SK-N-SH (cell line): Measurements from ENCODE around the gene MAP3K7CL. TPM values are rescaled to one million over a fixed set of nuclear protein-coding genes. Genes with fewer than 3 reads are reported as not detected.

Source experiments
- CTCF ChIA-PET: fragments of 300-600, 350-600 bp; formaldehyde crosslinking; extraction: SDS; loops from one replicate; lab custom pipeline; 2021; lab: Yijun Ruan, JAX
- POLR2A ChIA-PET: fragments of 350-600 bp; sonication (Branson Sonifier 250); formaldehyde crosslinking; extraction: SDS; loops from one replicate; lab custom pipeline; 2020; ENCODE audit warnings: antibody characterized with exemption, inconsistent platforms; lab: Yijun Ruan, JAX
- DNase-seq: peaks from one replicate; pipeline ENCODE4 v3.0.0; 2012
- H2AFZ ChIP-seq: fragments of 200-600 bp; sonication (generic); 2 replicates; pipeline ENCODE4 v1.8.1; 2016; ENCODE audit warnings: antibody characterized with exemption, mild to moderate bottlenecking, low read depth
- H3F3A ChIP-seq: fragments of 200-600 bp; sonication (generic); replicated peaks from 2 replicates; pipeline ENCODE3; 2016; ENCODE audit warnings: antibody characterized with exemption, mild to moderate bottlenecking; ENCODE audit not compliant: insufficient read depth
- H3K27ac ChIP-seq, 2 experiments: fragments of 200-500 bp in 1 of 2; fragments of 200-600 bp in 1 of 2; sonication (Bioruptor generic) in 1 of 2; sonication (generic), shearing (Covaris generic) in 1 of 2; 2 replicates each; pipeline versions ENCODE4 v1.5.1 to v1.6.1; 2014 to 2016; ENCODE audit warnings: low read depth in 2 of 2, inconsistent platforms in 1 of 2, low read length in 1 of 2, mild to moderate bottlenecking in 1 of 2, mixed read lengths in 1 of 2
- H3K27me3 ChIP-seq: fragments of 200-600 bp; sonication (generic), shearing (Covaris generic); 2 replicates; pipeline ENCODE4 v1.6.1; 2016; ENCODE audit warnings: mixed run types; ENCODE audit not compliant: insufficient read depth
- H3K36me3 ChIP-seq, 2 experiments: fragments of 200-500 bp in 1 of 2; fragments of 200-600 bp in 1 of 2; sonication (Bioruptor generic) in 1 of 2; sonication (generic) in 1 of 2; replicated peaks in 1 of 2; 2 replicates each; pipeline versions ENCODE3 to v1.5.1; 2014 to 2016; ENCODE audit warnings: low read length in 1 of 2, mild to moderate bottlenecking in 1 of 2; ENCODE audit not compliant: insufficient read depth in 2 of 2, control insufficient read depth in 1 of 2
- H3K4me1 ChIP-seq, 2 experiments: fragments of 200-500 bp in 1 of 2; fragments of 200-600 bp in 1 of 2; sonication (Bioruptor generic) in 1 of 2; sonication (generic), shearing (Covaris generic) in 1 of 2; 2 replicates each; pipeline versions ENCODE4 v1.5.1 to v1.6.1; 2014 to 2016; ENCODE audit warnings: low read depth in 1 of 2, low read length in 1 of 2, mixed run types in 1 of 2; ENCODE audit not compliant: insufficient read depth in 2 of 2, control insufficient read depth in 1 of 2
- H3K4me2 ChIP-seq: fragments of 200-600 bp; sonication (generic), shearing (Covaris generic); 2 replicates; pipeline ENCODE4 v1.6.1; 2017; ENCODE audit warnings: mixed run types
- H3K4me3 ChIP-seq, 2 experiments: fragments of 200-500 bp in 1 of 2; fragments of 200-600 bp in 1 of 2; sonication (Bioruptor generic) in 1 of 2; sonication (generic), shearing (Covaris generic) in 1 of 2; 2 replicates each; pipeline versions ENCODE4 v1.5.1 to v1.8.1; 2014 to 2016; ENCODE audit warnings: low read depth in 2 of 2, inconsistent platforms in 1 of 2, low read length in 1 of 2, mild to moderate bottlenecking in 1 of 2, mixed read lengths in 1 of 2, moderate library complexity in 1 of 2
- H3K79me2 ChIP-seq: fragments of 200-600 bp; sonication (generic); 2 replicates; pipeline ENCODE4 v1.8.1; 2017; ENCODE audit warnings: mild to moderate bottlenecking; ENCODE audit not compliant: insufficient read depth
- H3K9ac ChIP-seq: fragments of 200-600 bp; sonication (generic); 2 replicates; pipeline ENCODE4 v1.6.1; 2017; ENCODE audit warnings: mixed run types
- H3K9me2 ChIP-seq: fragments of 200-600 bp; sonication (generic); 2 replicates; pipeline ENCODE4 v1.6.1; 2017; ENCODE audit warnings: mixed run types
- H3K9me3 ChIP-seq: fragments of 200-600 bp; sonication (generic); 2 replicates; pipeline ENCODE4 v1.6.1; 2017; ENCODE audit warnings: mixed run types, mild to moderate bottlenecking, moderate library complexity
- H4K20me1 ChIP-seq: fragments of 200-600 bp; sonication (generic); 2 replicates; pipeline ENCODE4 v1.6.1; 2017; ENCODE audit warnings: mild to moderate bottlenecking, mixed run types; ENCODE audit not compliant: insufficient read depth
- CHD2 ChIP-seq: fragments of 150-350 bp; IDR thresholded peaks from 2 replicates; pipeline ENCODE4 v1.6.1; 2018; ENCODE audit warnings: low read length; ENCODE audit not compliant: partially characterized antibody
- FOXM1 ChIP-seq: IDR thresholded peaks from 2 replicates; pipeline ENCODE4 v1.4.0; 2012; ENCODE audit warnings: low read depth, mild to moderate bottlenecking
- GATA2 ChIP-seq: sonication (generic); formaldehyde crosslinking; IDR thresholded peaks from 2 replicates; pipeline ENCODE4 v1.5.0; 2020; ENCODE audit warnings: mild to moderate bottlenecking, missing genetic modification reagents
- IRF3 ChIP-seq: fragments of 150-350 bp; IDR thresholded peaks from 2 replicates; pipeline ENCODE4 v1.6.1; 2016; ENCODE audit warnings: mild to moderate bottlenecking, low read depth, low read length
- MXI1 ChIP-seq: IDR thresholded peaks from 2 replicates; pipeline ENCODE4 v1.6.1; 2012; ENCODE audit warnings: mild to moderate bottlenecking, low read depth, low read length, improper control_type of control experiment
- NRF1 ChIP-seq: IDR thresholded peaks from 2 replicates; pipeline ENCODE4 v1.6.1; 2012; ENCODE audit warnings: low read depth, mild to moderate bottlenecking, low read length
- POLR2AphosphoS5 ChIP-seq: IDR thresholded peaks from 2 replicates; pipeline ENCODE4 v1.6.1; 2012; ENCODE audit warnings: low read depth, low read length
- RAD21 ChIP-seq: IDR thresholded peaks from 2 replicates; pipeline ENCODE4 v1.6.1; 2012; ENCODE audit warnings: mild to moderate bottlenecking, low read length
- RCOR1 ChIP-seq: fragments of 150-350 bp; IDR thresholded peaks from 2 replicates; pipeline ENCODE4 v1.6.1; 2017; ENCODE audit warnings: antibody characterized with exemption, low read length
- RFX5 ChIP-seq: IDR thresholded peaks from 2 replicates; pipeline ENCODE4 v1.6.1; 2012; ENCODE audit warnings: mild to moderate bottlenecking, improper control_type of control experiment, low read length
- SIN3A ChIP-seq: IDR thresholded peaks from 2 replicates; pipeline ENCODE4 v1.6.1; 2012; ENCODE audit warnings: low read depth, mild to moderate bottlenecking, low read length, moderate library complexity, borderline replicate concordance
- TCF12 ChIP-seq: IDR thresholded peaks from 2 replicates; pipeline ENCODE4 v1.4.0; 2012
- TEAD4 ChIP-seq: IDR thresholded peaks from 2 replicates; pipeline ENCODE4 v1.4.0; 2012; ENCODE audit warnings: mild to moderate bottlenecking, borderline replicate concordance; ENCODE audit not compliant: insufficient read depth
- USF1 ChIP-seq: IDR thresholded peaks from 2 replicates; pipeline ENCODE4 v1.4.0; 2012; ENCODE audit warnings: low read depth, borderline replicate concordance
- ZBTB33 ChIP-seq: IDR thresholded peaks from 2 replicates; pipeline ENCODE4 v1.4.0; 2012; ENCODE audit warnings: low read depth, borderline replicate concordance
- WGBS: methylation state at CpG from one replicate; pipeline ENCODE4 v1.1.6; 2017; ENCODE audit warnings: low lambda C conversion rate; 5-methylcytosine and 5-hydroxymethylcytosine counted together
- polyA plus RNA-seq, 3 experiments: library from polyadenylated mRNA; depleted of rRNA; stranded (reverse); fragments of >200 nt; gene quantifications; 2 replicates each; pipeline ENCODE4 v1.2.3, GENCODE V29; 2012
- TF ChIP-seq, protein P1 (sequence below): fragments of 150-350 bp; IDR thresholded peaks from 2 replicates; pipeline ENCODE4 v1.6.1; 2017; ENCODE audit warnings: antibody characterized with exemption, low read length, low read depth, borderline replicate concordance
- TF ChIP-seq, protein P2 (sequence below): fragments of 200-600 bp; sonication (generic); IDR thresholded peaks from 2 replicates; pipeline ENCODE4 v1.6.1; 2017; ENCODE audit warnings: antibody characterized with exemption, mild to moderate bottlenecking, moderate library complexity

Gene MAP3K7CL
- polyA plus RNA-seq, 1 of the 3 experiments (the other 2 are of a cell fraction), result 2.3 TPM

- H3K4me1 ChIP-seq, result peaks cover 0 to 24% of the 10 kb centered on the region in 2 experiments; a peak in 3 of 4 replicates
- peaks cover 7% of the 10 kb centered on the region; the same call in 1 of the 2 replicates for H3K79me2 ChIP-seq
- ChIA-PET CTCF (interaction anchor here (1.2 kb wide), 1 partner anchor 15 kb away, joined by 3 read pairs; no protein-coding TSS in a partner anchor), POLR2A (no interaction called here)
- no peak overlapping the region for H3K9ac ChIP-seq
- no peaks in the 10 kb centered on the region for H3K27me3 ChIP-seq
- H3F3A ChIP-seq, result peaks cover 40% of the 10 kb centered on the region
- WGBS, result 69% methylated on average over 4 of the region's 7 CpGs
- no peaks in the 10 kb centered on the region for H3K36me3 ChIP-seq
- H3K4me3 ChIP-seq, result no peak overlapping the region
- no peak overlapping the region for H2AFZ ChIP-seq
- no peaks in the 10 kb centered on the region for H3K9me2 ChIP-seq
- H3K27ac ChIP-seq, result no peak overlapping the region
- H3K9me3 ChIP-seq, result no peaks in the 10 kb centered on the region
- no peak for TF ChIP-seq USF1
- H3K4me2 ChIP-seq, result no peak overlapping the region
- DNase-seq, result no peak
- no peaks in the 10 kb centered on the region for H4K20me1 ChIP-seq
These were observed 48.5 kb downstream of the MAP3K7CL start for GRCh38 chr21:29178926-29179325.

DNA sequence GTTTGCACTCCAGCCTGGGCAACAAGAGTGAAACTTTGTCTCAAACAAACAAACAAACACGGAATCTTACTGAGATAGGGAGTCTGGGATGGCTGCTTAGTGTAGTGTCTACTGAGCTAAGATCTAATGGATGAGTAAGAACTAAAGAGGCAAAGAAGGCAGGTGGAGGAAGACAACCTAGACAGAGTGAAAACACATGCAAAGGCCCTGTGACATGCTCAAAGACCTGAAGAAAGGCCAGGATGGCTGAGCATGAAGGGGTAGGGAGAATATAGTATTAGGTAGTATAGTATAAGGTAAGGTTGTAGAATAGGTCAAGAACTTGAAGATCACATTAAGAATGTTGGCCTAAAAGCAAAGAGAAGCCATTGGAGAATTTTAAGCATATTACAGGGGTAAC is 49.1 kb downstream of the MAP3K7CL start:
- Histone ChIP-seq H2AFZ (no peak overlapping the region), H4K20me1 (no peaks in the 10 kb centered on the region), H3F3A (peaks cover 34% of the 10 kb centered on the region), H3K27ac (no peak overlapping the region), H3K4me1 (peaks cover 0 to 24% of the 10 kb centered on the region in 2 experiments; a peak in 3 of 4 replicates), H3K9me2 (no peaks in the 10 kb centered on the region), H3K4me3 (no peak overlapping the region), H3K9me3 (no peaks in the 10 kb centered on the region), H3K79me2 (peaks cover 7% of the 10 kb centered on the region; the same call in 1 of the 2 replicates), H3K36me3 (no peaks in the 10 kb centered on the region), H3K4me2 (no peak overlapping the region), H3K27me3 (no peaks in the 10 kb centered on the region), H3K9ac (no peak overlapping the region)
- POLR2A ChIA-PET, result no interaction called here
- CTCF ChIA-PET, result no interaction called here
- TF ChIP-seq POLR2AphosphoS5 (no peak), TEAD4 (no peak), MXI1 (no peak), ZBTB33 (no peak), CHD2 (no peak), FOXM1 (no peak), RCOR1 (no peak), IRF3 (no peak), USF1 (no peak), SIN3A (no peak), TCF12 (no peak), GATA2 (CRISPR knock-in tag) (no peak), RFX5 (no peak), NRF1 (no peak), RAD21 (no peak)
- TF ChIP-seq, protein P1, sequence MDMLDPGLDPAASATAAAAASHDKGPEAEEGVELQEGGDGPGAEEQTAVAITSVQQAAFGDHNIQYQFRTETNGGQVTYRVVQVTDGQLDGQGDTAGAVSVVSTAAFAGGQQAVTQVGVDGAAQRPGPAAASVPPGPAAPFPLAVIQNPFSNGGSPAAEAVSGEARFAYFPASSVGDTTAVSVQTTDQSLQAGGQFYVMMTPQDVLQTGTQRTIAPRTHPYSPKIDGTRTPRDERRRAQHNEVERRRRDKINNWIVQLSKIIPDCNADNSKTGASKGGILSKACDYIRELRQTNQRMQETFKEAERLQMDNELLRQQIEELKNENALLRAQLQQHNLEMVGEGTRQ, result no peak
- TF ChIP-seq, protein P2, sequence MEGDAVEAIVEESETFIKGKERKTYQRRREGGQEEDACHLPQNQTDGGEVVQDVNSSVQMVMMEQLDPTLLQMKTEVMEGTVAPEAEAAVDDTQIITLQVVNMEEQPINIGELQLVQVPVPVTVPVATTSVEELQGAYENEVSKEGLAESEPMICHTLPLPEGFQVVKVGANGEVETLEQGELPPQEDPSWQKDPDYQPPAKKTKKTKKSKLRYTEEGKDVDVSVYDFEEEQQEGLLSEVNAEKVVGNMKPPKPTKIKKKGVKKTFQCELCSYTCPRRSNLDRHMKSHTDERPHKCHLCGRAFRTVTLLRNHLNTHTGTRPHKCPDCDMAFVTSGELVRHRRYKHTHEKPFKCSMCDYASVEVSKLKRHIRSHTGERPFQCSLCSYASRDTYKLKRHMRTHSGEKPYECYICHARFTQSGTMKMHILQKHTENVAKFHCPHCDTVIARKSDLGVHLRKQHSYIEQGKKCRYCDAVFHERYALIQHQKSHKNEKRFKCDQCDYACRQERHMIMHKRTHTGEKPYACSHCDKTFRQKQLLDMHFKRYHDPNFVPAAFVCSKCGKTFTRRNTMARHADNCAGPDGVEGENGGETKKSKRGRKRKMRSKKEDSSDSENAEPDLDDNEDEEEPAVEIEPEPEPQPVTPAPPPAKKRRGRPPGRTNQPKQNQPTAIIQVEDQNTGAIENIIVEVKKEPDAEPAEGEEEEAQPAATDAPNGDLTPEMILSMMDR, result no peak
- WGBS, result 56% methylated on average over 1 of the region's 1 CpG
- no peak for DNase-seq
